Measurements from ENCODE around the gene PPP1R14C.

- TF ChIP-seq CTCF (IDR thresholded peaks at IDR 0.05) (no peak), POLR2A (IDR thresholded peaks at IDR 0.05) (no peak), EP300 (IDR thresholded peaks at IDR 0.05) (no peak), POLR2AphosphoS5 (IDR thresholded peaks at IDR 0.05) (no peak)
Measured at GRCh38 chr6:150233843-150234269, 91.0 kb downstream of the PPP1R14C start.
